Measurements from ENCODE around the gene BUD13.

Gene BUD13

GRCh38 chr11:116733969-116734508 lies 38.7 kb downstream of the BUD13 start:
- no peak overlapping the region for H2AFZ ChIP-seq (ENCODE audit: low read length)
- no peaks in the 10 kb centered on the region for H3K4me1 ChIP-seq (ENCODE audit: insufficient read depth, low read length, severe bottlenecking)
- no peak overlapping the region for H3K4me3 ChIP-seq (ENCODE audit: low read depth, low read length, poor library complexity, severe bottlenecking)
- no peaks in the 10 kb centered on the region for H3K9me3 ChIP-seq (ENCODE audit: low read length)
- TF ChIP-seq CTCF (IDR thresholded peaks at IDR 0.05; ENCODE audit: low read length) = no peak
- TF ChIP-seq EZH2 (IDR thresholded peaks at IDR 0.05; ENCODE audit: borderline replicate concordance, low read length) = no peak
- no peak overlapping the region for H3K9ac ChIP-seq (ENCODE audit: low read length)
- H4K20me1 ChIP-seq (ENCODE audit: insufficient read depth, low read length) = no peaks in the 10 kb centered on the region
- H3K9me2 ChIP-seq (ENCODE audit: low read depth, low read length) = no peaks in the 10 kb centered on the region
- H3K27me3 ChIP-seq (ENCODE audit: insufficient read depth, low read length) = no peaks in the 10 kb centered on the region
- no peak overlapping the region for H3K4me2 ChIP-seq (ENCODE audit: low read length)
- no peaks in the 10 kb centered on the region for H3F3A ChIP-seq (ENCODE audit: insufficient read depth, low read length)
- no peak overlapping the region for H3K27ac ChIP-seq (ENCODE audit: low read depth, low read length, poor library complexity, severe bottlenecking)
- H3K36me3 ChIP-seq (ENCODE audit: insufficient read depth, low read length) = no peaks in the 10 kb centered on the region
- no peaks in the 10 kb centered on the region for H3K79me2 ChIP-seq (ENCODE audit: insufficient read depth, low read length)

- no peak overlapping the region for H3K27ac ChIP-seq (ENCODE audit: low read depth, low read length, poor library complexity, severe bottlenecking)
- H3K79me2 ChIP-seq (ENCODE audit: insufficient read depth, low read length) = no peaks in the 10 kb centered on the region
- H3K9me3 ChIP-seq (ENCODE audit: low read length) = no peaks in the 10 kb centered on the region
- H2AFZ ChIP-seq (ENCODE audit: low read length) = no peak overlapping the region
- no peak overlapping the region for H3K4me2 ChIP-seq (ENCODE audit: low read length)
- no peaks in the 10 kb centered on the region for H3K4me1 ChIP-seq (ENCODE audit: insufficient read depth, low read length, severe bottlenecking)
- no peak for TF ChIP-seq EZH2 (IDR thresholded peaks at IDR 0.05; ENCODE audit: borderline replicate concordance, low read length)
- no peak for TF ChIP-seq CTCF (IDR thresholded peaks at IDR 0.05; ENCODE audit: low read length)
- H3K36me3 ChIP-seq (ENCODE audit: insufficient read depth, low read length) = no peaks in the 10 kb centered on the region
- H4K20me1 ChIP-seq (ENCODE audit: insufficient read depth, low read length) = no peaks in the 10 kb centered on the region
- no peaks in the 10 kb centered on the region for H3F3A ChIP-seq (ENCODE audit: insufficient read depth, low read length)
- H3K9ac ChIP-seq (ENCODE audit: low read length) = no peak overlapping the region
- no peaks in the 10 kb centered on the region for H3K27me3 ChIP-seq (ENCODE audit: insufficient read depth, low read length)
- no peak overlapping the region for H3K4me3 ChIP-seq (ENCODE audit: low read depth, low read length, poor library complexity, severe bottlenecking)
- no peaks in the 10 kb centered on the region for H3K9me2 ChIP-seq (ENCODE audit: low read depth, low read length)
Observed at GRCh38 chr11:116733043-116733755, 39.6 kb downstream of the BUD13 start.

GRCh38 chr11:116732271-116733042 lies 40.3 kb downstream of the BUD13 start:
- H3K4me3 ChIP-seq (ENCODE audit: low read depth, low read length, poor library complexity, severe bottlenecking) = no peak overlapping the region
- no peaks in the 10 kb centered on the region for H3K27me3 ChIP-seq (ENCODE audit: insufficient read depth, low read length)
- no peak overlapping the region for H3K4me2 ChIP-seq (ENCODE audit: low read length)
- H3K27ac ChIP-seq (ENCODE audit: low read depth, low read length, poor library complexity, severe bottlenecking) = no peak overlapping the region
- H3F3A ChIP-seq (ENCODE audit: insufficient read depth, low read length) = no peaks in the 10 kb centered on the region
- no peaks in the 10 kb centered on the region for H4K20me1 ChIP-seq (ENCODE audit: insufficient read depth, low read length)
- no peaks in the 10 kb centered on the region for H3K9me2 ChIP-seq (ENCODE audit: low read depth, low read length)
- H3K36me3 ChIP-seq (ENCODE audit: insufficient read depth, low read length) = no peaks in the 10 kb centered on the region
- TF ChIP-seq CTCF (IDR thresholded peaks at IDR 0.05; ENCODE audit: low read length) = peak; percentile 59
- TF ChIP-seq EZH2 (IDR thresholded peaks at IDR 0.05; ENCODE audit: borderline replicate concordance, low read length) = no peak
- no peak overlapping the region for H2AFZ ChIP-seq (ENCODE audit: low read length)
- H3K4me1 ChIP-seq (ENCODE audit: insufficient read depth, low read length, severe bottlenecking) = no peaks in the 10 kb centered on the region
- no peak overlapping the region for H3K9ac ChIP-seq (ENCODE audit: low read length)
- no peaks in the 10 kb centered on the region for H3K79me2 ChIP-seq (ENCODE audit: insufficient read depth, low read length)
- no peaks in the 10 kb centered on the region for H3K9me3 ChIP-seq (ENCODE audit: low read length)

All from OCI-LY1 (cell line).